IPS DF 4.7 (cell line): Measurements from ENCODE around the gene DHRS7C.

Experiments used
- DNase-seq: peaks from one replicate; pipeline ENCODE4 v3.0.0-alpha.2; 2013; ENCODE audit warnings: low spot score; ENCODE audit errors: extremely low read depth

DHRS7C gene

GRCh38 chr17:9790889-9791876 is at the start of gene DHRS7C:
Gene DHRS7C (minus strand): TSS chr17:9791592. CDS start chr17:9791284, 308 bp downstream.
- no peak for DNase-seq

GRCh38 chr17:9839433-9839832 is 48.0 kb upstream of the DHRS7C start:
- DNase-seq, result peak; percentile 14

- DNase-seq, result no peak
Observed at GRCh38 chr17:9837551-9838471, 46.4 kb upstream of the DHRS7C start.

- DNase-seq, result no peak
Observed at GRCh38 chr17:9833922-9834321, 42.5 kb upstream of the DHRS7C start.

GRCh38 chr17:9830711-9831110 is 39.3 kb upstream of the DHRS7C start:
- DNase-seq, result no peak

- no peak for DNase-seq
Observed at GRCh38 chr17:9829343-9829742, 38.0 kb upstream of the DHRS7C start.

GRCh38 chr17:9828296-9829295 is 37.2 kb upstream of the DHRS7C start:
- no peak for DNase-seq

GRCh38 chr17:9825641-9826150 is 34.3 kb upstream of the DHRS7C start, which contains the start of gene GLP2R:
Gene GLP2R (plus strand): TSS chr17:9825924. CDS start chr17:9826064, 140 bp downstream.
- no peak for DNase-seq

- no peak for DNase-seq
Observed at GRCh38 chr17:9824797-9825338, 33.5 kb upstream of the DHRS7C start.

GRCh38 chr17:9824094-9824493 is 32.7 kb upstream of the DHRS7C start:
- DNase-seq, result no peak

- no peak for DNase-seq
Observed at GRCh38 chr17:9821921-9822320, 30.5 kb upstream of the DHRS7C start, which contains the start of gene GSG1L2. Gene GSG1L2 (minus strand): TSS chr17:9822079. CDS start chr17:9822071, 8 bp downstream.

- no peak for DNase-seq
Observed at GRCh38 chr17:9820448-9820847, 29.1 kb upstream of the DHRS7C start.

- no peak for DNase-seq
Observed at GRCh38 chr17:9818760-9819159, 27.4 kb upstream of the DHRS7C start.

- DNase-seq, result peak; percentile 46
Observed at GRCh38 chr17:9817086-9817485, 25.7 kb upstream of the DHRS7C start.

- no peak for DNase-seq
Observed at GRCh38 chr17:9816472-9816871, 25.1 kb upstream of the DHRS7C start.

GRCh38 chr17:9814337-9814945 is 23.0 kb upstream of the DHRS7C start:
- DNase-seq, result no peak

GRCh38 chr17:9813166-9813565 is 21.8 kb upstream of the DHRS7C start:
- DNase-seq, result no peak

- no peak for DNase-seq
Observed at GRCh38 chr17:9811537-9811936, 20.1 kb upstream of the DHRS7C start.

GRCh38 chr17:9811086-9811485 is 19.7 kb upstream of the DHRS7C start:
- no peak for DNase-seq
